ENCODE data around the gene RBP5. TPM values are rescaled to one million over a fixed set of nuclear protein-coding genes. Genes with fewer than 3 reads are reported as not detected.

RBP5 gene
- total and polyA plus RNA-seq, 10 donors, result 55.5 to 170 (median 105) TPM

DNA sequence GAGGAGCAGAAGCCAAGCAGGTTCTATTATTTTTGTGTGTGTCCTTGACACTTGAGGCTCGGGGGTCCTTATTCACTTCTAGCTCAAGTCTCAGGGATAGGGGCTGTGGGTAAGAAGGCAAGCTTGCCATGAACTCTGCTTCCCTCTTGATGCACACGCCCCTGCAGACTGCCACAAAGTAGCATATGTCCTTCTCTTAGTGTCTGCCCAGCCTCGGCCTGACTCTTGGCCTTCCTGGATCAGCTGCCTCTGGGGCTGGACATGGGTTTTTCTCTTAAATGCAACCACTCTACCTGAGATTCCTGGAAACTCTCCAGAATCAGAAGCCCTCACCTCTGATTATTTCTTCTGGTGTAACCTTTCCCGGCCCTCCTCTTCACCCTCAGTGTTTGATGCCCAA lies 32.6 kb upstream of the RBP5 start:
- H3K4me1 ChIP-seq, result peaks cover 0 to 9% (median 5%) of the 10 kb centered on the region in 6 donors
- TF ChIP-seq POLR2AphosphoS5 (IDR thresholded peaks at IDR 0.05) (no peak), POLR2A (IDR thresholded peaks at IDR 0.05) (no peak)
- TF ChIP-seq, protein P1, sequence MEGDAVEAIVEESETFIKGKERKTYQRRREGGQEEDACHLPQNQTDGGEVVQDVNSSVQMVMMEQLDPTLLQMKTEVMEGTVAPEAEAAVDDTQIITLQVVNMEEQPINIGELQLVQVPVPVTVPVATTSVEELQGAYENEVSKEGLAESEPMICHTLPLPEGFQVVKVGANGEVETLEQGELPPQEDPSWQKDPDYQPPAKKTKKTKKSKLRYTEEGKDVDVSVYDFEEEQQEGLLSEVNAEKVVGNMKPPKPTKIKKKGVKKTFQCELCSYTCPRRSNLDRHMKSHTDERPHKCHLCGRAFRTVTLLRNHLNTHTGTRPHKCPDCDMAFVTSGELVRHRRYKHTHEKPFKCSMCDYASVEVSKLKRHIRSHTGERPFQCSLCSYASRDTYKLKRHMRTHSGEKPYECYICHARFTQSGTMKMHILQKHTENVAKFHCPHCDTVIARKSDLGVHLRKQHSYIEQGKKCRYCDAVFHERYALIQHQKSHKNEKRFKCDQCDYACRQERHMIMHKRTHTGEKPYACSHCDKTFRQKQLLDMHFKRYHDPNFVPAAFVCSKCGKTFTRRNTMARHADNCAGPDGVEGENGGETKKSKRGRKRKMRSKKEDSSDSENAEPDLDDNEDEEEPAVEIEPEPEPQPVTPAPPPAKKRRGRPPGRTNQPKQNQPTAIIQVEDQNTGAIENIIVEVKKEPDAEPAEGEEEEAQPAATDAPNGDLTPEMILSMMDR (IDR thresholded peaks at IDR 0.05 in 8 of 11, conservative IDR thresholded peaks at IDR 0.05 in 3 of 11), result no peak
- H3K27ac ChIP-seq, result no peak overlapping the region
- DNase-seq, result no peak
- peaks cover 0 to 30% (median 19%) of the 10 kb centered on the region in 6 donors for H3K36me3 ChIP-seq
- H3K9me3 ChIP-seq, result no peaks in the 10 kb centered on the region
- 82 to 95% (median 91%) methylated on average over 4 of the region's 4 CpGs for WGBS, 5 donors
- intact Hi-C loops (cut with DNase I; ENCODE audit: low total_unique reads), result no loop called here
- no peak overlapping the region for H3K4me3 ChIP-seq
- H3K27me3 ChIP-seq (replicated peaks in 1 of 7), result peaks cover 0 to 37% (median 8%) of the 10 kb centered on the region in 7 donors

DNA sequence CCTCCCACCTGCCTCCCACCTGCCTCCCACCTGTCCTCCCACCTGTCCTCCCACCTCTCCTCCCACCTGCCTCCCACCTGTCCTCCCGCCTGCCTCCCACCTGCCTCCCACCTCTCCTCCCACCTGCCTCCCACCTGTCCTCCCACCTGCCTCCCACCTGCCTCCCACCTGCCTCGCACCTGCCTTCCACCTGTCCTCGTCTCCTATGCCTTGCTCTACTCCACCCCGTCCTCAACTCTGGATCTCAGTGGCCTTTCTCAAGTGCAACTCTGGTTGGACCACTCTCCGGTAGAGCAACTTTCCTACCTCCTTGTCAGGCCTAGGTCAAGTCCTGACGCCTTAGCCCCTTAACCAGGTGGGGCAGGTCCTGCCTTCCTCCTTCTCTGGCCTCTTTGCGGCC lies 31.5 kb upstream of the RBP5 start:
- no peak for DNase-seq
- intact Hi-C loops (cut with DNase I; ENCODE audit: low total_unique reads), result no loop called here
- peaks cover 0 to 9% (median 5%) of the 10 kb centered on the region in 6 donors for H3K4me1 ChIP-seq
- WGBS, 5 donors, result 72 to 79% (median 77%) methylated on average over 7 of the region's 7 CpGs
- TF ChIP-seq POLR2AphosphoS5 (IDR thresholded peaks at IDR 0.05), result no peak
- TF ChIP-seq POLR2A (IDR thresholded peaks at IDR 0.05), result no peak
- TF ChIP-seq, protein P1 (IDR thresholded peaks at IDR 0.05 in 8 of 11, conservative IDR thresholded peaks at IDR 0.05 in 3 of 11), result no peak
- no peak overlapping the region for H3K27ac ChIP-seq
- H3K27me3 ChIP-seq (replicated peaks in 1 of 7), result peaks cover 0 to 31% (median 8%) of the 10 kb centered on the region in 7 donors
- no peaks in the 10 kb centered on the region for H3K9me3 ChIP-seq
- H3K36me3 ChIP-seq, result peaks cover 0 to 42% (median 30%) of the 10 kb centered on the region in 6 donors
- no peak overlapping the region for H3K4me3 ChIP-seq

DNA sequence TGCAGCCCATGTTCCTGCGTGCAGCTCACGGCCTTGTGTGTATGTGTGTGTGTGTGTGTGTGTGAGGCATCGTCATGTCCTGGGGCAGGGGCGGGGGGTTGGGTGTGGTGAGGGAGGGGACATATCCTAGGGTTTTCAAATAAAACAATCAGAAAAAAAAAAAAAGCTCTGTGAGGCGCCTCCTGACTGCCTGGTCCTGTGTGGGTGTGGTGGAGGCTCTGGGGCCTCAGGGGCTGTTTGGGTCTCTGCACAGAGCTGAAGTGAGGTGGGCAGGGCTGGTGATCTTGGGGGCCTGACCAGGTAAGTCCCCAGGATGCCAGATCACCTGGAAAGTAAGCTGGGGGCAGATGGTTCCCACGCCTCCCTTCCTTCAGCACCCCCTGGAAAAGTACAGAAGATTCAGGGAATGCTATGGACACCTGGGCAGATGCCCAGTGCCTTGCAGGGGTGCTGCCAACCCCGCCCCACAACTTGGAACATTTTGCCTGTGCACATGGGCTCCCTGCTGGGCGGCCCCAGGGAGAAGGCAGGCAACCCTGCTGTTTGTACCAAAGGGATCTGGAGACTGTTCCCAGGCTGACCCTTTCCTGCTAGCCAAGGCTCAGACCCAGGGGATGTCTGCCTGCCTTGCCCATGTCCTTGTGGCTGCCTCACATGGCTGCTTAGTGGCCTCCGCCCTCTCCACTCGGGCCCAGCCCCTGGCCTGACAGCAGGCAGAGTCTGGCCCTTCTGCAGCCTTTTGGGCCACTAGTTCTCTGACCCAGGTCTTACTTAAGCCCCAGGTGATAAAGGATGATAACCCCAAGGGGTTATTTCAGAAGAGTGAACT lies 30.3 kb upstream of the RBP5 start:
- Histone ChIP-seq H3K9me3 (no peaks in the 10 kb centered on the region), H3K36me3 (peaks cover 0 to 54% (median 39%) of the 10 kb centered on the region in 6 donors), H3K4me1 (peaks cover 0 to 9% (median 5%) of the 10 kb centered on the region in 6 donors), H3K27me3 (replicated peaks in 1 of 7) (peaks cover 0 to 22% (median 8%) of the 10 kb centered on the region in 7 donors), H3K4me3 (no peak overlapping the region), H3K27ac (no peak overlapping the region)
- 73 to 84% (median 77%) methylated on average over 7 to 10 of the region's 10 CpGs for WGBS, 5 donors
- intact Hi-C loops (cut with DNase I; ENCODE audit: low total_unique reads), result no loop called here
- DNase-seq, result no peak
- TF ChIP-seq, protein P1 (IDR thresholded peaks at IDR 0.05 in 8 of 11, conservative IDR thresholded peaks at IDR 0.05 in 3 of 11), result no peak
- TF ChIP-seq POLR2AphosphoS5 (IDR thresholded peaks at IDR 0.05), result peak in 2 of 3 donors; percentile 32 to 39
- TF ChIP-seq POLR2A (IDR thresholded peaks at IDR 0.05), result no peak

DNA sequence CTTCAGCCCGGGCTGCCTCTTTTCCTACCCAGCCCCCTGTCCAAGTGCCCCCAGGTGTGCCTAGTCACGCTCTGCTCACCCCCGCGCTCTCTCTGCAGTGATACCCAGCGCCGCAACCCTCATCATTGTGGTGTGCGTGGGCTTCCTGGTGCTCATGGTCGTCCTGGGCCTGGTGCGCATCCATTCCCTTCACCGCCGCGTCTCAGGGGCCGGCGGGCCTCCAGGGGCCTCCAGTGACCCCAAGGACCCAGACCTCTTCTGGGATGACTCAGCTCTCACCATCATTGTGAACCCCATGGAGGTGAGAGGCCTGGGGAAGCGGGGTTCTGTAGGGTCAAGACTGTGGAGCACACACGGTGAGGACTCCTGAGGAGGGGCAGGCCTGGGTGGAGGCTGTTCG lies 28.7 kb upstream of the RBP5 start:
- Histone ChIP-seq H3K9me3 (no peaks in the 10 kb centered on the region), H3K27ac (no peak overlapping the region), H3K36me3 (peaks cover 0 to 70% (median 53%) of the 10 kb centered on the region in 6 donors), H3K4me3 (no peak overlapping the region), H3K27me3 (replicated peaks in 1 of 7) (peaks cover 0 to 7% (median 0%) of the 10 kb centered on the region in 7 donors), H3K4me1 (peaks cover 0 to 3% (median 0%) of the 10 kb centered on the region in 6 donors)
- intact Hi-C loops (cut with DNase I; ENCODE audit: low total_unique reads), result no loop called here
- TF ChIP-seq POLR2AphosphoS5 (IDR thresholded peaks at IDR 0.05) (no peak), POLR2A (IDR thresholded peaks at IDR 0.05) (no peak)
- TF ChIP-seq, protein P1 (IDR thresholded peaks at IDR 0.05 in 8 of 11, conservative IDR thresholded peaks at IDR 0.05 in 3 of 11), result no peak
- DNase-seq, result no peak
- 87 to 92% (median 92%) methylated on average over 17 of the region's 17 CpGs for WGBS, 5 donors

Data from spleen (tissue), 11 donors.